Neuron (in vitro differentiated cells): ENCODE data around the gene PDZD4.
A peak's percentile ranks its signal among the peaks of the same experiment; 100 is the strongest.

Experiments used
- H2AFZ ChIP-seq: one replicate; pipeline ENCODE4 v1.6.1; 2013; ENCODE audit warnings: low read depth, mild to moderate bottlenecking, inconsistent platforms, low read length, moderate library complexity
- H3K27me3 ChIP-seq: one replicate; pipeline ENCODE4 v1.6.1; 2013; ENCODE audit warnings: low read length; ENCODE audit not compliant: insufficient read depth
- H3K36me3 ChIP-seq: one replicate; pipeline ENCODE4 v1.6.1; 2013; ENCODE audit warnings: low read length; ENCODE audit not compliant: insufficient read depth
- H3K4me1 ChIP-seq: one replicate; pipeline ENCODE4 v1.6.1; 2013; ENCODE audit warnings: low read length; ENCODE audit not compliant: insufficient read depth
- H3K4me3 ChIP-seq: 2 replicates; pipeline ENCODE4 v1.5.1; 2013; ENCODE audit warnings: mild to moderate bottlenecking, low read length, moderate library complexity
- H3K9me3 ChIP-seq: one replicate; pipeline ENCODE4 v1.6.1; 2013; ENCODE audit warnings: low read length

The PDZD4 gene

DNA sequence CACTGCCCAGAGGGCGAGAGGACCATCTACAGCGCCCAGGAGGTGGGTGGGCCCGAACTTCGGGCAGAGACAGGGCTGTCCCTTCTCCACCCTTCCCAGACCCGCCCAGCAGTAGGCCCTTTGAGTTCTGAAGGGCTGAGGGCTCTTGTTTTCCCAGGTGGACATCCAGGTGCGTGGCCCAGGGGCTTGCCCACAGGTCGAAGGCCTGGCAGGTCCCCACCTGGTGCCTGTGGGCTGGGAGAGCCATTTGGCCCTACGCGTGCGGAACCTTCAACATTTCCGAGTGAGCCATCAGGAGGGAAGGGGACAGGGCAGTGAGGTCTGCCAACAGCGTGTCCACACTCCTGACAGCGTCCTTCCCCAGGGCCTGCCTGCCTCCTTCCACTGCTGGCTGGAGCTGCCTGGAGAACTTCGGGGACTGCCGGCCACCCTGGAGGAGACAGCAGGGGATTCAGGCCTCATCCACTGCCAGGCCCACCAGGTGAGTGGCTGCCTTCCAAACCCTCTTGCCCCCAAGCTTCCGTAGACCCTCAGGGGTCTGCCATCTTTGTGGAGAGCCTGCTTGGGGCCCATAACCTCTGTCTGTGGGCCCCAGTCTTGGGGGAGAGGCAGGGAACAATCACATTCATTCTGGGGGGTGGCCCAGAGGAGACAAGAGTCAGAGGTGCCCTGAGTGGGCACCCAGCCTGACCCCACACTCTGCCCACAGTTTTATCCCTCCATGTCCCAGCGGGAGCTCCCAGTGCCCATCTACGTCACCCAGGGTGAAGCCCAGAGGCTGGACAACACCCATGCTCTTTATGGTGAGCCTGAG lies 59.5 kb downstream of the PDZD4 start:
- no peak overlapping the region for H2AFZ ChIP-seq
- no peak overlapping the region for H3K4me3 ChIP-seq
- no peaks in the 10 kb centered on the region for H3K36me3 ChIP-seq

GRCh38 chrX:153769865-153770600 lies 60.3 kb downstream of the PDZD4 start:
- no peak overlapping the region for H3K4me3 ChIP-seq
- peaks cover 21% of the 10 kb centered on the region for H3K4me1 ChIP-seq
- H3K36me3 ChIP-seq = no peaks in the 10 kb centered on the region
- no peaks in the 10 kb centered on the region for H3K9me3 ChIP-seq
- H2AFZ ChIP-seq = no peak overlapping the region
- peaks cover 7% of the 10 kb centered on the region for H3K27me3 ChIP-seq

More for the DNA sequence above, 59.5 kb downstream of the PDZD4 start:
- peaks cover 14% of the 10 kb centered on the region for H3K4me1 ChIP-seq
- no peaks in the 10 kb centered on the region for H3K9me3 ChIP-seq
- peaks cover 7% of the 10 kb centered on the region for H3K27me3 ChIP-seq

GRCh38 chrX:153769158-153769864 lies 61.0 kb downstream of the PDZD4 start:
- H3K4me3 ChIP-seq = no peak overlapping the region
- no peaks in the 10 kb centered on the region for H3K9me3 ChIP-seq
- no peaks in the 10 kb centered on the region for H3K36me3 ChIP-seq
- peaks cover 28% of the 10 kb centered on the region for H3K4me1 ChIP-seq
- H3K27me3 ChIP-seq = peaks cover 7% of the 10 kb centered on the region
- no peak overlapping the region for H2AFZ ChIP-seq

- Histone ChIP-seq H3K9me3 (no peaks in the 10 kb centered on the region), H3K4me1 (peaks cover 30% of the 10 kb centered on the region), H3K4me3 (no peak overlapping the region), H3K36me3 (no peaks in the 10 kb centered on the region), H2AFZ (no peak overlapping the region), H3K27me3 (peaks cover 7% of the 10 kb centered on the region)
Measured at GRCh38 chrX:153768311-153769157, 61.8 kb downstream of the PDZD4 start.

GRCh38 chrX:153767674-153768055 lies 62.7 kb downstream of the PDZD4 start:
- H3K4me3 ChIP-seq = no peak overlapping the region
- H3K4me1 ChIP-seq = peaks cover 30% of the 10 kb centered on the region
- H3K27me3 ChIP-seq = peaks cover 7% of the 10 kb centered on the region
- no peak overlapping the region for H2AFZ ChIP-seq
- no peaks in the 10 kb centered on the region for H3K36me3 ChIP-seq
- H3K9me3 ChIP-seq = no peaks in the 10 kb centered on the region

DNA sequence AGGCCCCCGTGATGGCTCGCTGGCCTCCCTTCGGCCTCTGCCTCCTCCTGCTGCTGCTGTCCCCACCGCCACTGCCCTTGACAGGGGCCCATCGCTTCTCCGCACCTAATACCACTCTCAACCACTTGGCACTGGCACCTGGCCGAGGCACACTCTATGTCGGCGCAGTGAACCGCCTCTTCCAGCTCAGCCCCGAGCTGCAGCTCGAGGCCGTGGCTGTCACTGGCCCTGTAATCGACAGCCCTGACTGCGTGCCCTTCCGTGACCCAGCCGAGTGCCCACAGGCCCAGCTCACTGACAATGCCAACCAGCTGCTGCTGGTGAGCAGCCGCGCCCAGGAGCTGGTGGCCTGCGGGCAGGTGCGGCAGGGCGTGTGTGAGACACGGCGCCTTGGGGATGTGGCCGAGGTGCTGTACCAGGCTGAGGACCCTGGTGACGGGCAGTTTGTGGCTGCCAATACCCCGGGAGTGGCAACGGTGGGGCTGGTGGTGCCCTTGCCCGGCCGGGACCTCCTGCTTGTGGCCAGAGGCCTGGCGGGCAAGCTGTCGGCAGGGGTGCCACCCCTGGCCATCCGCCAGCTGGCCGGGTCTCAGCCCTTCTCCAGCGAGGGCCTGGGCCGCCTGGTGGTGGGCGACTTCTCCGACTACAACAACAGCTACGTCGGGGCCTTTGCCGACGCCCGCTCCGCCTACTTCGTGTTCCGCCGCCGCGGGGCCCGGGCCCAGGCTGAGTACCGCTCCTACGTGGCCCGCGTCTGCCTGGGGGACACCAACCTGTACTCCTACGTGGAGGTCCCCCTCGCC lies 63.3 kb downstream of the PDZD4 start:
- Histone ChIP-seq H2AFZ (no peak overlapping the region), H3K27me3 (peaks cover 7% of the 10 kb centered on the region), H3K4me3 (no peak overlapping the region), H3K4me1 (peaks cover 30% of the 10 kb centered on the region), H3K9me3 (no peaks in the 10 kb centered on the region), H3K36me3 (no peaks in the 10 kb centered on the region)

DNA sequence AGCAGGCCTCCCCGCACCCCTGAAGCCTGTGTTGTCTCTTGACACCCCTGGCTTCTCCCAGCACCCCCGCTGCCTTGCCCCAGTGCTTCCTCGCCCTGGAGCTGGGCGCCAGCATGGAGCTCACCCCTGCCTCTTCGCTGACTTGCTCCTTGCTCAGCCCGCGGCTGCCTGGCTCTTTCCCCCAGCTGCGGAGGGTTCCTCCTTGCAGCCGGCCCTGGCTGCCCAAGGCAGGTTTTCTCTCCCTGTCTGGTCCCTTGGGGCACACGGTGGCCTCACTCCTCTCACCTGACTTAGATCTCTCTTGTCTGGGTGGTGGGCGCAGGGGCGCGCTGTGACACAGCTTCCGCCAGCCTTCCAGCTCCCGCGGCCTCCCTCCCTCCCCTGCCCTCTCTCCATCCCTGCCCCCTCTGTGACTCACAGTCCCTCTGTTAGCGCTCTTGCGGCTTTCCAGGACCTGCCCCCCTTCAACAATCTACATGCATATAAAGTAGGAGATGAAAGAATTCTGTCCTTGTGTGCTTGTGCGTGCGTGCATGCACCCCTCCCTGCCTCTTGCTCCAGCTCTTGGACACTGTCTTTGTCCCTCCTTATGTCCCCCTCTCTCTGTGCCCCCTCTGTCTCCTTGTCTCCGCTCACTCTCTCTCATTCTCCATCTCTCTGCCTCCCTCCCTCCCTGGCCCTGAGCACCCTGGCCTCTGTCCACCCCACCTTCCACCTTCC lies 64.1 kb downstream of the PDZD4 start:
- Histone ChIP-seq H3K4me3 (peak overlapping the region; percentile 41), H3K4me1 (peaks cover 30% of the 10 kb centered on the region), H3K27me3 (peaks cover 7% of the 10 kb centered on the region), H3K36me3 (no peaks in the 10 kb centered on the region), H3K9me3 (no peaks in the 10 kb centered on the region), H2AFZ (peak overlapping the region; percentile 33)

- Histone ChIP-seq H3K4me1 (peaks cover 30% of the 10 kb centered on the region), H2AFZ (peak overlapping the region; percentile 33), H3K4me3 (peak overlapping the region; percentile 41), H3K27me3 (no peaks in the 10 kb centered on the region), H3K36me3 (no peaks in the 10 kb centered on the region), H3K9me3 (no peaks in the 10 kb centered on the region)
Measured at GRCh38 chrX:153765138-153766079, 64.9 kb downstream of the PDZD4 start.

DNA sequence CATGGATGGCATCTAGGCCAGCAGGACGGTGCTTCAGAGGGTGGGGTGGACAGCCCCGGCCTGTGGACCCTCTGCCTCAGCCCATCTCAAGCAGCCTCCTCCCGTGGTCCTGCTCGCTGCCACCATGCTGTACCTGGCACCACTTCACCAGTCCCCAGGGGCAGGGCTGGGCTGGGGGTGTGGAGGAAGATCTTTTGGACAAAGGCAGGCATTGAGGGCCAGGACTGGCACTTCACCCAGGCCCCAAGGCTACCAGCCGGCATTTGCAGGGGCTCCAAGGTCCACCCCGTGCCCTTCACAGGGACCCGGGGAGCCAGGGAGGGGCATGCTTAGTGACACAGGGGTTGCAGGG lies 65.6 kb downstream of the PDZD4 start:
- Histone ChIP-seq H3K9me3 (no peaks in the 10 kb centered on the region), H3K4me3 (no peak overlapping the region), H3K36me3 (no peaks in the 10 kb centered on the region), H3K27me3 (no peaks in the 10 kb centered on the region), H3K4me1 (peaks cover 30% of the 10 kb centered on the region), H2AFZ (no peak overlapping the region)

- H3K36me3 ChIP-seq = no peaks in the 10 kb centered on the region
- H3K9me3 ChIP-seq = no peaks in the 10 kb centered on the region
- no peak within 1 kb of the TSS for H2AFZ ChIP-seq
- H3K4me1 ChIP-seq = peaks cover 30% of the 10 kb centered on the region
- H3K27me3 ChIP-seq = no peaks in the 10 kb centered on the region
- H3K4me3 ChIP-seq = no peak within 1 kb of the TSS
Measured at GRCh38 chrX:153763989-153764755, 66.2 kb downstream of the PDZD4 start, which contains the start of gene PLXNB3. TSS of gene PLXNB3 (plus strand) at chrX:153764249. CDS start at chrX:153765536, 1,287 bp downstream.
